ENCODE measurements around the gene ACTR1A.
"Not testable (repeated sequence)": the region's sequence is repeated elsewhere in the genome, so short reads cannot be mapped to it uniquely, and the experiment has no call there.

The ACTR1A gene

DNA sequence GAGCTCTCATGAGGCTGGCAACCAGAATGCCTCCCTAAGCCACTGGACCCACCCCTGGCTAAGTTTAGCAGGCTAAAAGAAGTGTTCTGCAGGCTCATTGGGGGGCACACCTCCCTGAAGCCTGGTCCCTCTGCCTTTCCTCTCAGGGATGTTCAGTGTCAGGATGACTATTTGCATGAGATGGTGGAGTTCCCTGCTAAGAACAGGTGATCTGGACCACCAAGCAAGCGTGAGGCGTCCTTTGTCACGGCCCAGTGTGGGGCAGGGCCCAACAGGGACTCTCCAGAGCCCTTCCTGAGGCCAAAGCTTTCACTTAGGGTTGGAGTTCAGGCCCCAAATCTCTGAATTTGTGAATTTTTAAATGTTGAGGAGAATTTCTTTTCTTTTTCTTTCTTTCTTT, 13.2 kb upstream of the ACTR1A start:
- in situ Hi-C loops (cut with MboI; ENCODE audit: low sequenced_read_pairs): no loop called here

DNA sequence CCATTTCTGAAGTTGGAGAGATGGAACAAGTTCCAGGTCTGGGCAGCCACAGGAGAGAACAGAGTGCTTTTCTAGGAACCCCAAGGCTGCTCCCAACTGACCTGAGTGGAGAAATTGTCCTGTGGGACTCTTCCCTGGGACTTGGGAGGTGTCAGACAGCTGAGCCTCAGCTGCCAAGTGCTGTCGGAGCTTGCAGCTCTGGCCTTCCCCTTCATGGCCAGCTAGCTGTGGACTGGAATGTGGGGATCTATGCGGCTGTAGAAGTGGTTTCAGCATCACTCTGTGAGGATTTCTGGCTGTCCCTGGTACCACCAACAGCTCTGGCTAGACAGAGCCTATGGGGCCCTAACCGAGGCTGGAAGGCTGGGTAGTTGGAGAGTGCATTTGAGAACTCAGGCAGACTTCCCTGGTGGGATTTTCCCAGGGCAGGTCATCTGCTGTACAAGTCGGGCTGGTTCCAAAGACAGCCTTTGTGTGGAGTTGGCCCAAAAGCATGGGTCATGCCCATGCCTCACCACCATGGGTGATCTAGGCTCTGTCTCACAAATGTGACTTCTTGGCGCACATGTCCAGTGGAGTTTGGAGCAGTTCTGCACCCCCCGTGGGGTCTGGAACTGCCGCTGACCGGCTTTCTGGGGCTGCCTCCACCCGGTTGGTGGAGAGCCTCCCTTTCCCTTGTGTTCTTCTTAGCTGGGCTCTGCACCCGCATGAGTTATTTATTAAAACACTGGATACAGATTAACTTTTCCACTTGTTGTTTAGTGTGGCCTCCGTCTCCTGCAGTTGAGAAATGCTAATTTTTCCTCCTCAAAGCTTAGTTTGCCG, 12.2 kb upstream of the ACTR1A start:
- in situ Hi-C loops (cut with MboI; ENCODE audit: low sequenced_read_pairs): no loop called here

DNA sequence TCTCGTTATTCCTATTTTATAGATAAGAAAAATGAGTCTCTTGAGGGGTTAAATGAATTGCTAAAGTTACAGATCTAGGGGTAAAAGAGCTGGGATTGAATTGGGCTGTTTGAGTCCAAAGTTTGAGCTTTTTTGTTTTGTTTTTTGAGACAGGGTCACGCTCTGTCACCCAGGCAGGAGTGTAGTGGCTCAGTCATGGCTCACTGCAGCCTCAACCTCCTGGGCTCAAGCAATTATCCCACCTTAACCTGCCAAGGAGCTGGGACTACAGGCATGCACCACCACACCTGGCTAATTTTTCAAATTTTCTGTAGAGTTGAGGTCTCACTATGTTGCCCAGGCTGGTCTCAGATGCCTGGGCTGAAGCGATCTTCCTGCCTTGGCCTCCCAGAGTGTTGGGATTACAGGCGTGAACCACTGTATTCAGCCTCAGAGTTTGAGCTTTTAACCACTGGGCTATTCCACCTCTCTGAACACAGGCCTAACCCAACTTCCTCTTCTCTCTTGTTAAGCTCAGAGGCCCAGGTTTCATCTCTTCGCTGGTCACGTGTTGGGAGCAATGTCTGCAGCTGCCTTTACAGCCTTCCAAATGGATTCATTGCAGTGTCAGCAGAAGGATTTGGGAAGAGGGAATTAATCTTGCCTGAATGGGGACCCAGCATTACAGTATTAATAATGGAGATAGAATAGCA, 9.2 kb upstream of the ACTR1A start:
- in situ Hi-C loops (cut with MboI; ENCODE audit: low sequenced_read_pairs): no loop called here

DNA sequence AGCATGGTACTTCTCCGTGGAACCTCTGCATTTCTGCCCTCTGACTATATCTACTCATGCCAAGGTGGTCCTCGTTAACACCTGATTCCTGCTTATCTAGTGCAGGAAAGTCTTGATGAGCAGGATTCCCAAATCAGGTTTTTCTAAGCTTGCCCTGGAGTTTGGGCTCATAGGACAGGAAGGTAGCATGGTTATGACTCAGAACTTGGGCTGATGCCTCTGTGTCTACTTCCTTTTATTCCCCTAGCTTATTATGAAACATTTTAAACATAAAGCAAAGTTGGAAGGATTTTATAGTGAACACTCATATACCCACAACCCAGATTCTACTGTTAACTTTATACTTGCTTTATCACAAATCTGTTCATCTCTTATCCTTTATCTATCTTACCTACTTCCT, 6.9 kb upstream of the ACTR1A start:
- in situ Hi-C loops (cut with MboI; ENCODE audit: low sequenced_read_pairs): no loop called here

DNA sequence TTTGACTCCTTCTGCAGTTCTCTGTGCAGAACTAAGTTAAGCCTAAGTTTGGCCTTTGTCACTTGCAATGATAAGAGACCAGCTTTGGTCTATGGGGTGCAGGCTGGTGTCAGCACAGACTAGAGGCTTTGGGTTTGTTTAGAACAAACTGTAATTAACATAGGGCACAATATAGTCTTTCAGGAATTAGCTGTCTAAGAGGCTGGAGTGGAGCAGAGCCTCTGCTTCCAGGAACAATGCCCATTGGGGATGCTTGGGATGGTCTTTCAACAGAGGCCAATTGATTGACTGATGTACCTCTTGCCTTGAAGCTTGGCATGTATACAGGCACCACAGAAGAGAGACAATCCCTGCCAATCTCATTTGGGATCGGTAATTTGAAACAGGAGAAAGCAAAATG, 6.0 kb upstream of the ACTR1A start:
- in situ Hi-C loops (cut with MboI; ENCODE audit: low sequenced_read_pairs): no loop called here

DNA sequence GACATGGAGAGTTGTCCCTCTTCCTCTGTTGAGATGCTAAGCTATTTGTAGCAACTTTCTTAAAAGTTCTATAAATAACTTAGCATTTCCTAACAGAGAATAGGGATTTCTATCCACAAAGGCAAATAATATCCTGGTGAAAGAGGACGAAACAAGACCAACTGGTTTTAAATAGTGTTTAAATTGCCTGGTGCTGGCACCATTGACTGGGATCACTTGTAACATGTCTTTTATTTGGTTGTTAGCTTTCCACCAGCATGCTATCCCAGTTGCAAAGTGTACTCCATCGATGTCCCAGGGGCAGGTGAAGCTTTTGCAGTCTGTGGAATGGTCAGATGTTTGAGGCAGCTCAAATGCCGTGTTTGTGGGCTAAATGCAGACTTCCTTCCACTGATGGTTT, 5.0 kb upstream of the ACTR1A start:
- in situ Hi-C loops (cut with MboI; ENCODE audit: low sequenced_read_pairs): no loop called here

DNA sequence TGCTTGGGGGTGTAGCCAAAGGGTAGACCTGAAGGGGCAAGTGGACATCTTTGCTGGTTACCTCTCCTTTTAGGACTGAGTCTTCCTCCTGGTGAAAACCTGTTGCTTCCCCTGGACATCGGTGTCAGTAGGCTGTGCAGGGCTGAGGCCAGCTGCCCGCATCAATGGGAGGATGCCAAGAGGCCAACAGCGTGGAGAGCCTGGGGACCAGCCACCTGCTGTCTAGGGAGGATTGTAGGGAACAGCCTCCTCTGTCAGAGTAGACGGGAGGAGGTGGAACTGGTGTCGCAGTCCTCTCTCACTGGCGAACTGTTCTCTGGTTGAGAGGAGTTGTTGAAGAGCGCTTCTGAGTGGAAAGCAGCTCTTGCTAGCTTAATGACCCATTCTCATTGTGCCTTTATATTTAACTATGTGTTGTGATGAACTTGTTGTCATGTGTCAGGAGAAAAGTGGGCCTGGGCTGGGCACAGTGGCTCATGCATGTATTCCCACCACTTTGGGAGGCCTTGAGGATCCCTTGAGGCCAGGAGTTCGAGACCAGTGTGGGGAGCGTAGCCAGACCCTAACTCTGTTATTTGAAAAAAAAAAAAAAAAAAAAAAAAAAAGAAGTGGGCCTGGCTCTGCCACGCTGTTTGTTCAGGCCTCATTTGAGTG, 3.1 kb upstream of the ACTR1A start:
- in situ Hi-C loops (cut with MboI; ENCODE audit: low sequenced_read_pairs): no loop called here

DNA sequence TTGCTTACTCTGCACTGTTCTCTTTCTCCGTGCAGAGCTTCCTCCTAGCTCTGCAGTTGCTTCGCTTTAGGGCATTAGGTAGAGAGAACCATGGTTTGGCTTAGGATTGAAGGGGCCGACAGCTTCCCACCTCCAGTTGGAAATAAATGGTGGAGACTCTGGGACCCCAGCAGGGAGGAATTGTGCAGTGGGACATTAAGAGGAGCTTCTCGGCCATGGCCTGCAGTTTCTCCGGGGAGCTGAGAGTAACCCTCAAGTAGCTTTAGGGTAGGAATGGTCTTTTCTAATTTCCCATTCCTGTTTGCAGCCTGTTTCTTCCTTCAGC, 2.4 kb upstream of the ACTR1A start:
- in situ Hi-C loops (cut with MboI; ENCODE audit: low sequenced_read_pairs): no loop called here

DNA sequence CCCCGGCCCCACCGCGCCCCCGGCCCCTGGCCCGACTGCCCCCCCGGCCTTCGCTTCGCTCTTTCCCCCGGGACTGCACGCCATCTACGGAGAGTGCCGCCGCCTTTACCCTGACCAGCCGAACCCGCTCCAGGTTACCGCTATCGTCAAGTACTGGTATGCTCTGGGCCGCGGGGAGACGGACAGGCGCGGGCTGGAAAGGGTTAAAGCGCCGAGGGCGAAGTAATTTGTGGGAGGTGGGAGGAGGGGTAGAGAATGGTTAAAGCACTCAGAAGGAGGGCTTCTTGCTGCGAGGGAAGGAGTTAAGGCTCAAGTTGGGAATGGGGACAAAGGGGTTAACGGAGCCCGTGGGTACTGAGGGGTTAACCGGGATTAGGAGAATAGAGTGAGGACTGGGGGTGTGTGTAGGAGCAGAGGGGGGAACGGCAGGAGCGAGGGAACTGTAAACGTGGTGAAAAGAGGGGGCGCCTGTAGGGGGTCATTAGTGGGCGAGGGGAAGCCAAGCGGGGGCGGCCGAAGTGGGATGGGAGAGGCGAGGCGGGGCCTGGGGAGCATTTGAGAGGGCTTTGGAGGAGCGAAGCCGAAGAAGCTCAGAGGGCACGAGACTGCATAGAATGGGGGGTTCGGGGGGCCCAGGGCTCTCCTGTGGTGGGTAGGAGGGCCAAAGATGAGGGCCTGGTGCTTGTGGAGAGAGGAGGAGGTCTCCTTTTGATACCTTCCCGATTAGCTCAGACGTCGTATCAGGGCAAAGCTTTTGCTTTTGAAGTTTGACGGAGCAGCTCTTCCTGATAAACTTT, 1.9 kb upstream of the ACTR1A start:
- in situ Hi-C loops (cut with MboI; ENCODE audit: low sequenced_read_pairs): no loop called here

DNA sequence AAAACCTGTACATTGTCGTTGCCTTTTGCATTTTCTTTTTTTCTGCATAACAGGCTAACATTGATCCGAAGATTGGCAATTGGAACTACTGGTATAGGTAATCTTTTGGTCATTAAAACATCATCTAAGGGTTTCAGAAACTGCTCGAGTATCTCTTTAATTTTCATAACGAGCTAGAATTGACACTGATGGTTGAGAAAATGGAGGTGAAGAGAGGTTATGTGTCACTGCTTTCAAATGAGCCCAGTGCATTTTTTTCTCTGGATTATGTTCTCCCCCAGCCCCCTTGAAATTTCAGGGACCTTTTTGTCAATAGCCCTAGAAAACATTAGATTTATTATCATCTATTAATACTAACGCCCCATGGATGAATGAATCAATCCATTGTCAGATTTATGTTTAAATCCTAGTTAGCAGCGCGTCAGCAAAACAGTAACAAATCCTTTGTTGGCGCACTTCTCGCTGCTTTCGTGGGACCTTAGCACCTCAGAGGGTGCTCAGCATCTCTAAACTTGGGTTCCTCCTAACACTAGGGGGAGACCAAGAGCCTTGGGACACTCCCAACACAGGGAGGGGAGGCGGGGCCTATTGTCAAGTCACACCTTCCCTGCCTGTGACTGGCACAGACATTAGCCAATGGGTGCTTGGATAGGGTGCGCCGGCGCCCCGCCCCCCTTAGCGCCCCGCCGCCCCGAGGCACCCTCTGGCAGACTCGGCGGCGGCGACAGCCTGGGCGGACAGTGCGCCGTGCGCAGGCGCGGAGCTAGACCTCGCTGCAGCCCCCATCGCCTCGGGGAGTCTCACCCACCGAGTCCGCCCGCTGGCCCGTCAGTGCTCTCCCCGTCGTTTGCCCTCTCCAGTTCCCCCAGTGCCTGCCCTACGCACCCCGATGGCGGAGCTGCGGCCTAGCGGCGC, 1.0 kb upstream of the ACTR1A start, which contains the start of gene SUFU:
SUFU (plus strand) TSS at position 709 of the 915 bp plus-strand sequence; CDS start at position 890, 181 bp downstream.
- in situ Hi-C loops (cut with MboI; ENCODE audit: low sequenced_read_pairs): no loop called here

DNA sequence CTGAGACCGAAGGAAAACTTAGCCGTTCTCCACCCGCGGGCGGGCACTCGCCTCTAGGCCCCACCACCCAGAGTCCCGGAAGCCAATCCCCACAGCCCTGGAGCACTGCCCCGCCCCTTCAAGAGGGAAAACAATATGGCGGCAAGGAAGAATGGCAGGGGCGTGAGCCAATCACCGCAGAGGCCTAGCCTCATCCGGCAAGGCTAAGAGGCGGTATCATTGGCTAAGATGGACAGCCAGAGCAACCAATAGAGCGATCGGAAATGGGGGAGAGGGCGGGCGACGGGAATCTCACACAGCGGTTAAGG, 529 bp downstream of the ACTR1A start:
- in situ Hi-C loops (cut with MboI; ENCODE audit: low sequenced_read_pairs): no loop called here

DNA sequence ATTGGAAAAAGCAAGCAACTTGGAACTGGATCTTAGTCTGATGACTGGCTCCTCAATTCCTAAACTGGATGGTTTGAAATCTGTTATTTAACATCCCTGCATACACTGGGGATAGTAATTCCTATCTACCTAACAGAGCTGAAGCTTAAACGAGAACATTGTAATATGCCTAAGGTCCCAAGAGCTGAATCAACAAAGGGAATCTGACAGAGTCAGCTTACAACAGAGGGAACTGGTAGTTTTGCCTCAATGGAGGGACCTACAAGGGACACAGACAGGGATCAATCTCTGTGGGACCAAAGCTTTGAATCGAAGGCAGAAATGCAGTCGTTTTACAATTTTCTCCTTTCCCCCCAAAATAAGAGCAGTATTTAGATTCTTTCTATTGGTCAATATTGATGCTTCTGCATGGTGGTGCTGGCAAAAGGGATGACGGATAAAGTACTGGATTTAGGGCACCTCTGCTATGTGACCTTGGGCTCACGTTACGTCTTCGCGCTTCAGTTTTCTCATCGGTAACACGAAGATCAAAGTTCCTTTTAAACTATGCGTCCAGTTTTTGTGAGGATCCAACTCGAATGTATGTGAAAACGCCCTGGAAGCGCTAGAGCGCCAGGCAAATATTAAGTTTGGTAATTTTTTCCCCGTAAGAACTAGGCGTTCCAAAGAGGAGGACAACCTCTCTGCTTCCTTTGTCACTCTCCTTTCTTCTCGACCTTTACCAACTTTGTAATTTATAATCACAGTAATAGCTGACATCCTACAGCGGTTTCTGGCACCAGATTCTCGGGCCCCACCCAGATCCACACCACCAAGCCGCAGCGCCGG, 1.1 kb downstream of the ACTR1A start:
- in situ Hi-C loops (cut with MboI; ENCODE audit: low sequenced_read_pairs): no loop called here

DNA sequence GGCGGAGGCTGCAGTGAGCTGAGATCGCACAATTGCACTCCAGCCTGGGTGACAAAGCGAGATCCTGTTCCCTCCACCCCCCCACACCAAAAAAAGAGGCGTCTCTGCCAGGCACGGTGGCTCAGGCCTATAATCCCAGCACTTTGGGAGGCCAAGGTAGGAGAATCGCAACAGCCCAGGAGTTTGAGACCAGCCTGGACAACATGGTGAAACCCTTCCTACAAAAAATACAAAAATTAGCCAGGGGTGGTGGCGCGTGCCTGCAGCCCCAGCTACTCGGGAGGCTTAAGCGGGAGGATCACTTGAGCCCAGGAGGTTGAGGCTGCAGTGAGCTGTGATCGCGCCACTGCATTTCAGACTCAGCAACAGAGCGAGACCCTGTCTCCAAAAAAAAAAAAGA, 1.8 kb downstream of the ACTR1A start:
- in situ Hi-C loops (cut with MboI; ENCODE audit: low sequenced_read_pairs): not testable (repeated sequence)

DNA sequence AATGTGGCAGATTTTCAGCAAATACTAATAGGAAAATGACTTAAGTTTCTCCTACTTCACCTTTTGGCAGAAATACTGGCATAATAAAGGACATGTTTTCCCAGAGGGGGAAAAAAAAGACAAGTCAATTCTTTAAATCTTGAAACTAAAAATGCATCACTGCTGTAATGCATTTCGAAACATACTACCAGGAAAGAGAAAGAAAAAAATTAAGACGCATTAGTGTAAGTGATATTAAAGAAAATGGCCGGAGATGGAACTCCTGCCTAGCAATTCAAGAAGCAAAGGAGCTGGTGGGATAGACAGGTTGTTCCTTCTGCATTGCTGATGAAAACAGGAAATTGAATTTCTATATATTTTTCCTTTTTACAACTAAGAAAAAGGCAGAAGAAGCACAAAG, 3.2 kb downstream of the ACTR1A start:
- in situ Hi-C loops (cut with MboI; ENCODE audit: low sequenced_read_pairs): no loop called here

DNA sequence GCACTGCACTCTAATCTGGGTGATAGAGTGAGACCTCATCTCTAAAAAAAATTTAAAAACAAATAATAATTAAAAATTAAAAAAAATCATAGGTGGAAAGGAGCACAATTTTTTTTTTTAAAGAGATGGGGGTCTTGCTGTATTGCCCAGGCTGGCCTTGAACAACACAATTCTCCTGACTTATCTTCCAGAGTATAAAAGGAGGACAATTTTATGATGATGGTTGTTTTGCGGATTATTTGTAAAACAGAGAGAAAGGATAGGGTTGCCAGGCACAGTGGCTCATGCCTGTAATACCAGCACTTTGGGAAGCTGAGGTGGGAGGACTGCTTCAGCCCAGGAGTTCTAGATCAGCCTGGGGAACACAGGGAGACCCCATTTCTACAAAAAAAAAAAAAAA, 5.0 kb downstream of the ACTR1A start:
- in situ Hi-C loops (cut with MboI; ENCODE audit: low sequenced_read_pairs): no loop called here

DNA sequence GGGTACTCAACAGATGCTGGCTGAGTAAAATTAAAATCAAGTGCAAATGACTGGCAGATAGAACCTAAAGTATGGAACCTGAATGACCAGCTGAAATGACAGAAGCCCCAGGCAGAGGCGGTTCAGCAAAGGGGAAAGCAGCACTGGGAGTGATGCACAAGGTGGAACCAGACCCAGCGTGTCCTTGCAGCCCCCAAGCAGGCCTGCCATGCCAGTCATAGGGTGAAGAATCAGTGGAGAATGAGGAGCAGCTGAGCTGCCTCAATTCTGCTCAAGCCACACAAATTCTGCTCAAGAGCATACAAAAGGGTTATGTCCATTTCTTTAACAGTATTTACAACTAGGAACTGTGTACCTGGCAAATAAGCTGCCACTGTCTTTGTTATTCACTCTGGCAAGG, 8.7 kb downstream of the ACTR1A start:
- in situ Hi-C loops (cut with MboI; ENCODE audit: low sequenced_read_pairs): no loop called here

DNA sequence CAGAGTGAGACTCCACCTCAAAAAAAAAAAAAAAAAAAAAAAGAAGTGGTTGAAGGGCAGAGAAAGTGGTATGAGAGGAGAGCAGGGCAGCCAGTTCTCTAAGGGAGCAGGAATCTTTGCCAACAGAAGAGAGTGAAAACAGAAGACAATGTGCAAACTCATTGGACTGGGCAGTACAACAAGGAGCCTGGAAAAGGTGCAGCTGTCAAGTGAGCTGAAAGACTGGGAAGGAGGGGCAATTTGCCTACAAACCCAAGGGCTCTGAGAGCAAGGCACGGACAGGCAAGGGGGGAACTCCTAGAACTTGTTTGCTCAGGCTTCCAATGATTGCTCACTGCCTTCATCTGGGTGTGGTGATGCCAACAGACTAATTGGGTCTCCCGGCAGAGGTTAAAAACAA, 9.5 kb downstream of the ACTR1A start:
- in situ Hi-C loops (cut with MboI; ENCODE audit: low sequenced_read_pairs): no loop called here

DNA sequence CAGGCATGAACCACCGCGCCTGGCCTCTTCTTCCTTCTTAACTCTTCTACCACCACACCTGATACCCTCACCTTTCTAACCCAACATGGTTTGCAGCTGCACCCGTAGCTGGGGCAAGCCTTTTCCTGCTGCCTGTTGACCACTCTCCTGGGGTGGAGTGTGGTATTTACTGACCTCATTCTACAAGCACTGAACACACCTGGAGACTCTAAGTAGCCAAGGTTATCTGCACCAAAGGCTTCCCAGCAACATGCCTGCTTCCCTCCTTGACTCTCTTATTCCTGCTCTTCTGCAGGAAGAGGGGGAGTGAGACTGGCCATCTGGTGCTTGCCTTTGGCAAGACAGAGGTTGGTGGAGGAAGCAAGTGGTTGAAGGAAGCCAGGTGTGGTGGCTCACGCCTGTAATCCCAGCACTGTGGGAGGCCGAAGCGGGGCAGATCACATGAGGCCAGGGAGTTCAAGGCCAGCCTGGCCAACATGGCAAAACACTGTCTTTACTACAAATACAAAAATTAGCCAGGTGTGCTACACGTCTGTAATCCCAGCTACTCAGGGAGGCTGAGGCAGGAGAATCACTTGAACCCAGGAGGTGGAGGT, 10.1 kb downstream of the ACTR1A start:
- in situ Hi-C loops (cut with MboI; ENCODE audit: low sequenced_read_pairs): no loop called here

DNA sequence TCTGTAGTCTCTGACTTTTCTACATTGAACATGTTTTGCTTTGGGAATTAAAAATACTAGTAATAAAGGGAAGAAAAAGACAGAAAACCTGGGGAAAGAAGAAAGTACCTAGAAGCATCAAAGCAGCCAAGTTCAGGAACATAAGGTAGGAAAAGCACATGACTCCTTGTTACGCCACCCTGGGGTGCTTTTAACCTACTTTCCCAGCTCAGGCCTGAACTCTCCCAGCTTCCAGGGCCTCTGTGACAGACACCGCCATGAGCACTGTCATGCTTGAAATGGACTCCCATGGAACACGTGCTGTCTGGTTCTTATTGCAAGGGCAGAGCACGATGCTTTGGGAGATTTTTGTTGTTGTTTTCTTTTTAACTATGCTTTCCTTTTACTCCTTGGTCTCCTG, 11.4 kb downstream of the ACTR1A start:
- in situ Hi-C loops (cut with MboI; ENCODE audit: low sequenced_read_pairs): no loop called here
